ENCODE data around the gene TTLL11.
"Not testable (repeated sequence)": the region's sequence is repeated elsewhere in the genome, so short reads cannot be mapped to it uniquely, and the experiment has no call there.

The TTLL11 gene

DNA sequence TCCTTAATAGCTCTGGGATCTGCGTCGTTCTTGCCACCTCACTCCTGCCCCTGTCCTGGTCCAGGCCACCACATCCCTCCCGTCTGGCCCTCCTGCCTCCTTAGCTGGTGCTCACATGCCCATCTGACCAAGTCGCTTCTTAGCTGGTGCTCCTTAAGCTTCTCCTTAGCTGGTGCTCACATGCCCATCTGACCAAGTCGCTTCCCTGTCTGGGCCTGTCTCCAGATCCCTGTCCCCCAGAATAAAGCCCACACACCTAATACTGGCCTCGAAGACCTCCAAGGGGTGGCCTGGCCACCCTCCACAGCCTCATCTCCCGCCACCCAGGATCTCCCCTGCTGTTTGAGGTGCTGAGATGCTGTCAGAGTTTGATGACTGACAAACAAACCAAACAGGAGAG is 31.4 kb upstream of the TTLL11 start:
- DNase-seq = no peak

GRCh38 chr9:122124048-122124447 is 30.9 kb upstream of the TTLL11 start:
- DNase-seq = no peak

- DNase-seq = no peak
Observed at GRCh38 chr9:122122903-122123632, 30.0 kb upstream of the TTLL11 start.

DNA sequence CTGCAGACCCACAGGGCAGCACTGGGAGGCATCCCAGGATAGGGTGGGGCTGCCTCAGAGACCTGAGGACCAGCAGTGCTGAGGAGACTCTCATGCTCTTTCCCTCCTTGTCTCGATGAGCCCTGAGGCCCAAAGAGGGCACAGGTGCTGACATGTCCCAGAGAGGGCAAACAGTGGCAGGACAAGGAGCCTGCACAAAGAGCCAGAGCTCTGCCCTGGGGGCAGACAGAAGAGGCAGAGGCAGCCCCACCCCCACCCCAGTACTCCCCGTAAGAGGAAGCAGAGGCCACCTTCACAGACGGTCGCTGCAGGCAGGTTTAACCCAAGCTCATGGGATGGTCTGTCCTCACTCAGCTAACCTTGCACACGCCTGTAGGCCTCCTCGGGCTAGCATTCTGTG is 29.4 kb upstream of the TTLL11 start:
- no peak for DNase-seq

GRCh38 chr9:122121931-122122330 is 28.8 kb upstream of the TTLL11 start:
- DNase-seq = no peak

DNA sequence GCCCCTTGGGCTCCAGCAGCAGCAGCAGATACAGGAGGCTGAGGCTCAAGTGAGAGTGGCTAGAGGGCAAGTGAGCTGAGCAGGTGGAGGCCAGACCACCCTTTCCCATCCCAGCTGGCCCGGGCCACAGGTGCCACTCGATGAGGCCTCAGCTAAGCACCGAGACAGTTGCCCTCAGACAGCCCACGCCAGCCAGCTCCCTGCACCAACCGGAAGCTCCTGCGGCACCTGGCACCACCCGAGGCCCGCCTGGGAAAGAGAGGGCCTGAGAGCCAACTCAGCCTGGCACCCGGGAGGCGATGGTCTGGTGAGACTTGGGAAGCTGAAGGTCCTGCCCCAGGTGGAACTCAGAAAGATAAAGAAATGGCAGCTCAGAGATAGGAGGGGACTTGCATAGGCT is 28.3 kb upstream of the TTLL11 start:
- no peak for DNase-seq

DNA sequence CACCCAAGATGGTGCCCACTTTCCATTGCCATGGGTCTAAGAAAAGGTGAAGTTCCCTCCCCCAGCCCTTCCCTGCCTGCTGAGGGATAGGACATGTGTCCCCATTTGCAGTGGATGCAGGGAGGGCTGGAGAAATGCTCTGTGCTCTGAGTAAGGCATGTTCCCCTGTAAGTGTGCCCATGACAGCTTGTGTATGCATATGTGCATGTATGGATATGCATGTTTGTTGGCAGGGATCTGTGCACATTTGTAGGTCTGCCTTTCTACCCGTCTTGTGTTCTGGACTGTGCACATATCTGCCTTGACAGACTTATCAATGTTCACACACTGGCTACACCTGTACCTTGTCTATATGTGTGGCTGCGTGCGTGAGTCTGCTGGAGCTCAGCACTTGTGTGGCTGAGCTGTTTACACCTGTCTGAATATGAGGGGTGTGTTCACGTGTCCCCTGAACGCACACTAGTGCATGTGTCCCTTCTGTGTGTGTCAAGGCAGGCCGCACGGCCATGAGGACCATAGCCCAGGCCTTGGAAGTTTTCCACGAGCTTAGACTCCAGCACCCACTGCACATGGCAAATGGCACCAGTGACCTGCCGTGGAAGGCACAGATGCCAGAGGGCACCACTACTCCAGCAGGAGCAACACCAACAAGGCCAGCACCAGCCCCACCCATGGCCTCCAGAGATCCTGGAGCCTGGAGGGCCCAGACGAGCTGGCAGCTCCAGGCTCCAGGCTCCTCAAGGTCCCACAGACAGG is 27.4 kb upstream of the TTLL11 start:
- no peak for DNase-seq

DNA sequence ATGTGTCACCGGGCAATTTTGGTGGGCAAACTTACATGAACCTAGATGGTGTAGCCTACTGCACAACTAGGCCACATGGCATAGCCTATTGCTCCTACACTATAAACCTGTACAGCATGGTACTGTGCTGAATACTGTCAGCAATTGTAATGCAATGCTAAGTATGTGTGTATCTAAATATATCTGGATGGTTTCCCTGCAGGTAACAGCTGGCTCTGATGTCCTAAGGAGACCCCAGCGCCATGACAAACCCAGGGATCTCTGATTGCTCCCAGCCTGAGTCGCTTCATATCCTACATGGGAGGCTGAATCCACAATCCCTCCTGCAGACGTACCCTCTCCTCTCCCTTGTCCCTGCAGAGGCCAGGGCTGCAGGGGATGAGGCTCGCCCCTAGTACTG is 26.6 kb upstream of the TTLL11 start:
- no peak for DNase-seq

DNA sequence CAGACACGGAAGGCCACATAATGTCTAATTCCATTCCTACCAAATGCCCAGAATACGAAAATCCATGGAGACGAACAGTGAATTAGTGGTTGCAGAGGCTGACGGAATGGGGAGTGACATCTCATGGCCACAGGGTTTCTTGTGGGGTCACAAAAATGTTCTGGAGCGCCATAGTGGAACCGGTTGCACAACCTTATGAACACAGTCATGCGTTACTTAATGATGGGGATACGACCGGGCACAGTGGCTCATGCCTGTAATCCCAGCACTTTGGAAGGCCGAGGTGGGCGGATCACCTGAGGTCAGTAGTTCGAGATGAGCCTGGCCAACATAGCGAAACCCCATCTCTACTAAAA is 26.0 kb upstream of the TTLL11 start:
- no peak for DNase-seq

GRCh38 chr9:122118343-122119165 is 25.4 kb upstream of the TTLL11 start:
- no peak for DNase-seq

DNA sequence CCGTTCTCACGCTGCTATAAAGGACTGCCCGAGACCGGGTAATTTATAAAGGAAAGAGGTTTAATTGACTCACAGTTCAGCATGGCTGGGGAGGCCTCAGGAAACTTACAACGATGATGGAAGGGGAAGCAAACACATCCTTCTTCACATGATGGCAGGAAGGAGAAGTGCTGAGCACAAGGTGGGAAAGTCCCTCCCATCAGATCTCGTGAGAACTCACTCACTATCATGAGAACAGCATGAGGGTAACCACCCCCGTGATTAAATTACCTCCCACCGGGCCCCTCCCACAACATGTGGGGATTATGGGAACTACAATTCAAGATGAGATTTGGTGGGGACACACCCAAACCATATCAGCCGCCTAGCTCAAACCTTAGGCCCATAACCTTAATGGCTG is 24.1 kb upstream of the TTLL11 start:
- DNase-seq = not testable (repeated sequence)

- no peak for DNase-seq
Observed at GRCh38 chr9:122116448-122117173, 23.5 kb upstream of the TTLL11 start.

- no peak for DNase-seq
Observed at GRCh38 chr9:122116040-122116439, 22.9 kb upstream of the TTLL11 start.

GRCh38 chr9:122115176-122116035 is 22.3 kb upstream of the TTLL11 start:
- no peak for DNase-seq

DNA sequence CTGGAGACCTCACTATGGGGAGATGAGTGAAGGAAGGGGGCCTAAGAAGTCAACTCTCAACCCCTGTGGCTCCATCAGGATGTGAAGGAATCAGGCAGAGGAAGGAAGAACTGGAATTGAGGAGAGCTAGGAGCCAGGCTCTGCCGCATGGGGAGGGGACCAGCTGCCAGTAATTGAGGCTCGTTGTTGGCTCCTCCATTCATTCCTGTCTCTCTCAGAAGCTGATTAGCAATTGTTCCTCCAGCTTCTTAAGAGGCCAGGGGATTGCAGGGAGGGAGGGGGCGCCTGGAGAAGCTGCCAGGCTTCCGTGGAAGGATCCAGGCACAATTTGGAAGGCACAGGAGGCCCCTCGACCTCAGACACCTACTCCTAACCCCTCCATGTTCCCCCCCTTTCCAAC is 20.5 kb upstream of the TTLL11 start:
- DNase-seq = no peak

- DNase-seq = no peak
Observed at GRCh38 chr9:122112238-122112637, 19.1 kb upstream of the TTLL11 start.

DNA sequence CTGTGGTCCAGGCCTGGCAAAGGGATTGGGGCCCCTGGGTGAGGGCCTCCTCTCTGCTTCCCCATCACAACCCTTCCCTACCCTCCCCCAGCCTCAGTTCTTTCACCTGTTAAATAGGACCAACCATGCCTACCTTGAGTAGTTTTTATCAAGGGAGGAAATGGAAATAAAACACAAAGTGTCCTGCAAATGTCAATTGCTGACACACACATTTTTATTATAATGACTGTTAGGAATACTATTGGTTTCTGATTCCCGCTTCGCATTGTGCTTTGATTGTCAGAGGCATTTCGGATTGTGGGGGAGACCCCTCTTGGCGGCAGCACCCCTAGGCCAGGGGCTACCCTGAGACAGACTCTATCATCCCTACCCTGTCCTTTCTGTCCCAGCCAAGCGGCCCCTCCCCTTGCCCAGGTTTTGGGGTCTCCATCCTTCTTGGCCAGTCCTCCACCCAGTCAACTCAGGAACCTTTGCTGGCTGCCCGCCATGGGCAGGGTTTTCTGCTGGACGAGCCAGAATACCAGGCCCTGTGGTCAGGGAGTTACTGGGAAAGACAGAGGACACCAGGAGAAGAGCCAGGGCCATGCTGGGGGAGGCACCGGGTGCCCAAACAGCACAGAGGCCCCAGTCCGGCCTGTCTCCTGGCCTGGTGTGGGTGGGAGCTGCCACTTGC is 18.4 kb upstream of the TTLL11 start:
- DNase-seq = no peak

- no peak for DNase-seq
Observed at GRCh38 chr9:122110100-122110833, 17.2 kb upstream of the TTLL11 start.

DNA sequence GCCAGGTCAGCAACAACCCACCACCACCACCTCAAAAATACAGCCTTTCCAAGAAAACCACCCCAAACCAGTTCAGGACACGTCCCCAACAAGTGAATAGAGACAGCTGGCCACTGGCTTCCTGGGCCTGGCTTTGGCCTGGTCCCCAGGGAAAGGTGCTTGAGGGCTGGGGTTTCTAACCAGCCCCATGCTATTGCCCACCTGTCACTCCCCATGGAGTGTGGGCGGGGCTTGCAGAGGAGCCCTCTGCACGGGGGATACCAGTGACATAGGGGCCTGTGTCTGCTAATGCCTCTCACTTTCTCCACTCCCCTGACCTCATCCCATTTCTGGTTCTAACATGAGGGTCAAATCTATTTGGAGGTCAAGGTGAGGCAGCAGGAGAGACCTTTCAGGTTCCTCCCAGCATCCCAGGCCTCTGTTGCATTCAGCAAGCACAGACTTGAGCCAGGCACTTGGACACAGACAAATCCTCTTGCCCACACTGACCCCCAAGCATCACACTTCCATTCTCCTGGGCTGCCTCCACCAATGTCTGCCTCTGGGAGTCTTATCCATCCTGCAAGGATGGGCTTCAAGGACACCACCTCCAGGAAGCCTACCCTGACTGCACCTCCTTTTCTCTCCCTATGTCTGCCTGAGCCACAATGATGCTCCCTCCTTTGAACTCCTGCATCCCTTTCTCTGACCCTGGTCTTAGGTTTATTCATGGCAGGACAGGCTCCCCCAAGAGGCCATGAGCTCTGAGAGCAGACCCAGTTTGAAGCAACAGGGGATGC is 16.1 kb upstream of the TTLL11 start:
- no peak for DNase-seq

GRCh38 chr9:122107291-122107805 is 14.2 kb upstream of the TTLL11 start:
- no peak for DNase-seq

Measured in DMS 273 treated with DMSO at 0.1 percent for 48 hours (cell line).